DND-41 (cell line): Measurements from ENCODE around the gene CACTIN.

Experiments used
- CTCF ChIP-seq: IDR thresholded peaks from 2 replicates; pipeline ENCODE4 v1.5.1; 2012; ENCODE audit warnings: borderline replicate concordance, low read length, moderate library complexity, mild to moderate bottlenecking; ENCODE audit not compliant: poor library complexity, severe bottlenecking; ENCODE audit errors: extremely low read depth
- EZH2 ChIP-seq: IDR thresholded peaks from 3 replicates; pipeline ENCODE4 v1.6.1; 2012; ENCODE audit warnings: borderline replicate concordance, low read depth, mild to moderate bottlenecking, moderate library complexity, low read length, inconsistent platforms; ENCODE audit not compliant: severe bottlenecking

GRCh38 chr19:3645067-3645396 lies 18.4 kb upstream of the CACTIN start:
- TF ChIP-seq CTCF (no peak), EZH2 (no peak)
